Left ventricle myocardium inferior (tissue), 1 donor: ENCODE measurements around the gene IGSF5. TPM values are rescaled to one million over a fixed set of nuclear protein-coding genes. Genes with fewer than 3 reads are reported as not detected.
"Not testable (repeated sequence)": the region's sequence is repeated elsewhere in the genome, so short reads cannot be mapped to it uniquely, and the experiment has no call there.

ENCODE experiments used
- DNase-seq: peaks from one replicate; pipeline ENCODE4 v3.0.0-alpha.2; 2020
- H3K27ac ChIP-seq: fragments of 200-600 bp; replicated peaks from 2 replicates; pipeline ENCODE4 v1.8.0; 2021
- H3K27me3 ChIP-seq: fragments of 200-600 bp; 2 replicates; pipeline ENCODE4 v1.8.0; 2021; ENCODE audit warnings: low read depth
- H3K36me3 ChIP-seq: fragments of 200-600 bp; 2 replicates; pipeline ENCODE4 v1.8.0; 2021
- H3K4me1 ChIP-seq: fragments of 200-600 bp; 2 replicates; pipeline ENCODE4 v1.8.0; 2021
- H3K4me3 ChIP-seq: fragments of 200-600 bp; 2 replicates; pipeline ENCODE4 v1.8.0; 2021; ENCODE audit warnings: mild to moderate bottlenecking, moderate library complexity
- H3K9me3 ChIP-seq: fragments of 200-600 bp; replicated peaks from 2 replicates; pipeline ENCODE4 v1.8.0; 2021
- intact Hi-C: fragments of 100-400 bp; cut with micrococcal nuclease; formaldehyde crosslinking; loops from one replicate; pipeline ENCODE4 v1.11.0; 2022
- long read RNA-seq: library from polyadenylated mRNA; unstranded; transcript quantifications from one replicate; pipeline ENCODE4 v2.0.0, GENCODE V29; 2021
- total RNA-seq: library from RNA; stranded (reverse); fragmentation: NEBNext Ultra II Directional; extraction: Animal tissue kit (Norgen Biotek cat#: 25700); gene quantifications from one replicate; pipeline ENCODE4 v1.2.1, GENCODE V29; 2021
- TF ChIP-seq, protein P1 (sequence below): fragments of 200-600 bp; IDR thresholded peaks from 2 replicates; pipeline ENCODE4 v1.8.0; 2021; ENCODE audit warnings: antibody characterized with exemption, mild to moderate bottlenecking, borderline replicate concordance
- donor health status: DM: no; HTN: yes; CAD: no; lungs with severe emphysema.

Gene IGSF5
- 4.9 TPM for total RNA-seq
- long read RNA-seq, partial matches to known transcripts: 0 of 2 reads
- long read RNA-seq, other reads (novel, unspliced or antisense): 2 of 2 reads

DNA sequence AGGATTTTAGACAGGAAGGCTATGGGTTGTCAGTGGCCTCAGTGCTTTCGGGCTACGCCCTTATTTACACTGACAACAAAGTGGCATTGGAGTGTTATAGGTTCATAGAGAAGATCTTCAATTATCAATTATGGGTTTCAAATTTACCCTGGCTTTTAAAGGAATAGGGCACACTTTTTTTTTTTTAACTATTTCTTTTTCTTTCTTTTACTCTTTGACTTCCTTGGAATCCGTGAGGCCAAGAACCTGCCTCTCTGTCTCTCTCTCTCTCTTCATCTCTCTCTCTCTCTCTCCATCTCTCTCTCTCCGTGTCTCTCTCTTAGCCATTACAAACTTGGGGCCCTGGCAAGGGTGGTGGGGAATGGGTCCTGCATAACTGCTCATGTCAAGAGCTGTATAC, at the start of gene IGSF5:
Gene IGSF5 (plus strand): TSS at position 301 of the 400 bp plus-strand sequence. CDS start 327 bp downstream, outside the sequence.
- H3K27ac ChIP-seq, intact Hi-C loops, H3K36me3 ChIP-seq, DNase-seq, H3K27me3 ChIP-seq, H3K4me3 ChIP-seq, H3K9me3 ChIP-seq, H3K4me1 ChIP-seq: not testable (repeated sequence)

DNA sequence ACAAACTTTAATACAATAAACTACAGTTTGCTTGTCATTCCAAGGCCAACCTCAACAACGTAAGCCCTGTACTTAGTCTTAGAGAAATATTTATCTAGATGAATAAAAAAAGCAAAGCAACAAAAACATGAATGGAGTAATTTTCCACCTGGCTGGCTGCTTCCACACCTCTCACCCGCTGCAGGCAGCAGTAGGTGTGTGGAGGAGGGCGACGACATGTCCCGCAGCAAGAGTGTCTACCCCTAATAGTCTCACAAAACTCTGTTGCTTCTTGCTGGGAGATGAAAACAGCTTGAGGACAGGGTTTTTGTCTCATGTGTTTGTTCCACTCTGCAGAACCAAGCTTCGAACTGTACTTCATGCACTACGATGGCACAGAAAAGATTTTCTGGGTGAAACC, 48.8 kb upstream of the IGSF5 start:
- intact Hi-C loops: no loop called here
- no peak overlapping the region for H3K27ac ChIP-seq
- no peaks in the 10 kb centered on the region for H3K27me3 ChIP-seq
- H3K9me3 ChIP-seq: no peaks in the 10 kb centered on the region
- TF ChIP-seq, protein P1, sequence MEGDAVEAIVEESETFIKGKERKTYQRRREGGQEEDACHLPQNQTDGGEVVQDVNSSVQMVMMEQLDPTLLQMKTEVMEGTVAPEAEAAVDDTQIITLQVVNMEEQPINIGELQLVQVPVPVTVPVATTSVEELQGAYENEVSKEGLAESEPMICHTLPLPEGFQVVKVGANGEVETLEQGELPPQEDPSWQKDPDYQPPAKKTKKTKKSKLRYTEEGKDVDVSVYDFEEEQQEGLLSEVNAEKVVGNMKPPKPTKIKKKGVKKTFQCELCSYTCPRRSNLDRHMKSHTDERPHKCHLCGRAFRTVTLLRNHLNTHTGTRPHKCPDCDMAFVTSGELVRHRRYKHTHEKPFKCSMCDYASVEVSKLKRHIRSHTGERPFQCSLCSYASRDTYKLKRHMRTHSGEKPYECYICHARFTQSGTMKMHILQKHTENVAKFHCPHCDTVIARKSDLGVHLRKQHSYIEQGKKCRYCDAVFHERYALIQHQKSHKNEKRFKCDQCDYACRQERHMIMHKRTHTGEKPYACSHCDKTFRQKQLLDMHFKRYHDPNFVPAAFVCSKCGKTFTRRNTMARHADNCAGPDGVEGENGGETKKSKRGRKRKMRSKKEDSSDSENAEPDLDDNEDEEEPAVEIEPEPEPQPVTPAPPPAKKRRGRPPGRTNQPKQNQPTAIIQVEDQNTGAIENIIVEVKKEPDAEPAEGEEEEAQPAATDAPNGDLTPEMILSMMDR: no peak
- no peak for DNase-seq
- no peak overlapping the region for H3K4me3 ChIP-seq
- no peaks in the 10 kb centered on the region for H3K4me1 ChIP-seq
- H3K36me3 ChIP-seq: no peaks in the 10 kb centered on the region

DNA sequence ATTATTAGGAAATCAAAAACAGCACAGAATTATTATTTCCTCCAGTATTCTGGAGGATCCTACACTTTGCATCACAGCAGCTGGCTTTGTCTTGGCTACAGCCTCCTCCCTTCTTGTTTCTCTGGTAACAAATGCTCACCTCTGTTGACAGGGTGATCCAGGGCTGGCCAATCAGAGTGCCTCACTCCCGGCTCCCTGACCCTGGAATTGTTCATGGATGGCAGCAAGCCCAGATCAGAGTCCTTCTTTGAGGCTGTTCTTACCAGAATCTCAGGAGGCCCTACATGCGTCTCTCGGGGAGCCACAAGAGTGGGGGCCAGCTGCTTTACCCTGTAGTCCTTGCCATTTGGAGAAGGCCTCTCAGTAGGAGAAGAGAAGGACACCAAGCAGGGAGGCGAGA, 48.4 kb upstream of the IGSF5 start:
- H3K4me3 ChIP-seq: no peak overlapping the region

DNA sequence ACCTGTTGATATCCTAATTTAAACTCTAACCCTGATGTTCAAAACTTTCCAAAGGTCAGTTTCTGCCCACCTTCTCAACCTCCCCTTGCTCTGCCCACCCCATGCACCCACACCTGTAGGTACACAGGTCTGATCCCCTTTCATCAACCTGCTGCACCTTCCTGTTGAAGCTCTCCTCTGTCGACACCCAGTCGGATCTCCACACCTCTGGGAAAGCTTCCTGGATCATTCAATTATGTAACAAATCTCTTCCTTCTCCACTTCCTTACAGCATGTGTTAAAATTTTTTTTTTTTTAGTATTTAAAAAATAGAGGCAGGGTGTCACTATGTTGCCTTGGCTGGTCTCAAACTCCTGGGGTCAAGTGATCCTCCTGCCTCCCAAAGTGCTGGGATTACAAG, 44.7 kb upstream of the IGSF5 start:
- no peak for DNase-seq

More for the DNA sequence above, 48.4 kb upstream of the IGSF5 start:
- Histone ChIP-seq H3K9me3 (no peaks in the 10 kb centered on the region), H3K4me1 (no peaks in the 10 kb centered on the region), H3K36me3 (no peaks in the 10 kb centered on the region), H3K27ac (no peak overlapping the region), H3K27me3 (no peaks in the 10 kb centered on the region)
- DNase-seq: no peak
- TF ChIP-seq, protein P1: no peak
- intact Hi-C loops: no loop called here

DNA sequence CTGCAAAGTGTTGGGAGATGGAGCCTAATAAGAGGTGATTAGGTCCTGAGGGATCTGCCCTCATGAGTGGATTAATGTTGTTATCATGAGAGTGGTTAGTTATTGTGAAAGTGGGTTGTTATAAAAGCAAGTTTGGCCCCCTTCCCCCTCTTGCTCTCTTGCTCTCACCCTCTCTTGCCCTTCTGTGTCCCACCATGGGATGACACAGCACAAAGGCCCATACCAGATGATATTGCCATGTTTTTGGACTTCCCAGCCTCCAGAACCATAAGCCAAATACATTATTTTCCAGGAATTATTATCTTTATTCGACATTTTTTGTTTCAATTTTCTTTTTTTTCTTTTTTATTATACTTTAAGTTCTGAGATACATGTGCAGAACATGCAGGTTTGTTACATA, 41.4 kb upstream of the IGSF5 start:
- TF ChIP-seq, protein P1: no peak
- Histone ChIP-seq H3K27ac (no peak overlapping the region), H3K27me3 (no peaks in the 10 kb centered on the region), H3K4me3 (no peak overlapping the region), H3K36me3 (no peaks in the 10 kb centered on the region), H3K4me1 (no peaks in the 10 kb centered on the region), H3K9me3 (peaks cover 18% of the 10 kb centered on the region)
- no peak for DNase-seq
- intact Hi-C loops: no loop called here

More for the DNA sequence above, 44.7 kb upstream of the IGSF5 start:
- Histone ChIP-seq H3K27ac (no peak overlapping the region), H3K9me3 (peaks cover 18% of the 10 kb centered on the region), H3K36me3 (no peaks in the 10 kb centered on the region), H3K4me1 (no peaks in the 10 kb centered on the region), H3K4me3 (no peak overlapping the region), H3K27me3 (no peaks in the 10 kb centered on the region)
- TF ChIP-seq, protein P1: no peak
- intact Hi-C loops: no loop called here

DNA sequence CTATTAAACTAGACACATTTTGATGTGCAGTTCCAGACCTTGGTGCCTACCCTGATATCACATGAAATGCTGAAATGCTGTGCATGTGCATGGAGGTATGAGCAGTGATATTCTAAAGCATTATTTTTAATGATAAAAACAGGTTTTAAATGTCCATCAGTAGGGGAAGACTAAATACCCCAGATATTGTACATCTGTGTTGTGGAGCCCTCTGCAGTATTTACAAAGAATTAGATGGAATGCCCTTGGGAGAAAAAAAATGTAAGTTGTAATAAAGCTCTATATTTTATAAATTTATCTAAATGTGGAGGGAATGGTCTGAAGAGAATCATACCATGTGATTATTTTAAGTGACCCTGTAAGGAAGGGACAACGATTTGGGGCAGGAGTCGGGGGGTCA, 39.1 kb upstream of the IGSF5 start:
- H3K27ac ChIP-seq: no peak overlapping the region
- TF ChIP-seq, protein P1: no peak
- no peak overlapping the region for H3K4me3 ChIP-seq
- H3K9me3 ChIP-seq: peaks cover 18% of the 10 kb centered on the region
- intact Hi-C loops: no loop called here
- DNase-seq: no peak
- H3K27me3 ChIP-seq: no peaks in the 10 kb centered on the region
- no peaks in the 10 kb centered on the region for H3K4me1 ChIP-seq
- H3K36me3 ChIP-seq: no peaks in the 10 kb centered on the region
